ENCODE results near the gene FNDC3B. TPM values are rescaled to one million over a fixed set of nuclear protein-coding genes. Genes with fewer than 3 reads are reported as not detected.
A peak's percentile ranks its signal among the peaks of the same experiment; 100 is the strongest.

Gene FNDC3B
- total RNA-seq, 1 experiment from 2014 or later: 173 TPM

- H3K27me3 ChIP-seq (ENCODE audit: control insufficient read depth, insufficient read depth, low read length): no peaks in the 10 kb centered on the region
- H3K4me3 ChIP-seq (ENCODE audit: low read depth in 2 of 2, low read length in 2 of 2): no peak overlapping the region
- TF ChIP-seq CTCF (IDR thresholded peaks at IDR 0.05) (no peak), TCF7L2 (IDR thresholded peaks at IDR 0.05; ENCODE audit: low read depth, low read length) (no peak), POLR2AphosphoS5 (IDR thresholded peaks at IDR 0.05; ENCODE audit: low read depth, low read length) (no peak), SIN3A (IDR thresholded peaks at IDR 0.05; ENCODE audit: borderline replicate concordance, insufficient read depth, low read depth, low read length) (no peak)
- TF ChIP-seq, protein P1, sequence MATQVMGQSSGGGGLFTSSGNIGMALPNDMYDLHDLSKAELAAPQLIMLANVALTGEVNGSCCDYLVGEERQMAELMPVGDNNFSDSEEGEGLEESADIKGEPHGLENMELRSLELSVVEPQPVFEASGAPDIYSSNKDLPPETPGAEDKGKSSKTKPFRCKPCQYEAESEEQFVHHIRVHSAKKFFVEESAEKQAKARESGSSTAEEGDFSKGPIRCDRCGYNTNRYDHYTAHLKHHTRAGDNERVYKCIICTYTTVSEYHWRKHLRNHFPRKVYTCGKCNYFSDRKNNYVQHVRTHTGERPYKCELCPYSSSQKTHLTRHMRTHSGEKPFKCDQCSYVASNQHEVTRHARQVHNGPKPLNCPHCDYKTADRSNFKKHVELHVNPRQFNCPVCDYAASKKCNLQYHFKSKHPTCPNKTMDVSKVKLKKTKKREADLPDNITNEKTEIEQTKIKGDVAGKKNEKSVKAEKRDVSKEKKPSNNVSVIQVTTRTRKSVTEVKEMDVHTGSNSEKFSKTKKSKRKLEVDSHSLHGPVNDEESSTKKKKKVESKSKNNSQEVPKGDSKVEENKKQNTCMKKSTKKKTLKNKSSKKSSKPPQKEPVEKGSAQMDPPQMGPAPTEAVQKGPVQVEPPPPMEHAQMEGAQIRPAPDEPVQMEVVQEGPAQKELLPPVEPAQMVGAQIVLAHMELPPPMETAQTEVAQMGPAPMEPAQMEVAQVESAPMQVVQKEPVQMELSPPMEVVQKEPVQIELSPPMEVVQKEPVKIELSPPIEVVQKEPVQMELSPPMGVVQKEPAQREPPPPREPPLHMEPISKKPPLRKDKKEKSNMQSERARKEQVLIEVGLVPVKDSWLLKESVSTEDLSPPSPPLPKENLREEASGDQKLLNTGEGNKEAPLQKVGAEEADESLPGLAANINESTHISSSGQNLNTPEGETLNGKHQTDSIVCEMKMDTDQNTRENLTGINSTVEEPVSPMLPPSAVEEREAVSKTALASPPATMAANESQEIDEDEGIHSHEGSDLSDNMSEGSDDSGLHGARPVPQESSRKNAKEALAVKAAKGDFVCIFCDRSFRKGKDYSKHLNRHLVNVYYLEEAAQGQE (IDR thresholded peaks at IDR 0.05; ENCODE audit: insufficient read depth in 1 of 2, low read depth in 2 of 2, low read length in 1 of 2): no peak
- H3K36me3 ChIP-seq (ENCODE audit: control insufficient read depth, insufficient read depth, low read length): no peaks in the 10 kb centered on the region
- no peak for ATAC-seq
- intact Hi-C loops (cut with micrococcal nuclease; ENCODE audit: unreplicated experiment) (no loop called here), in situ Hi-C loops (cut with HindIII; ENCODE audit: low pct_unique_long_range_greater_than_20kb, low sequenced_read_pairs) (no loop called here)
- peaks cover 63% of the 10 kb centered on the region for H3K4me1 ChIP-seq (ENCODE audit: control insufficient read depth, insufficient read depth, low read length)
- no peak overlapping the region; the same call in 1 of the 2 replicates for H3K27ac ChIP-seq (ENCODE audit: low read length)
- no TSS peak for BruUV-seq (replicated peaks)
- H3K9me3 ChIP-seq (ENCODE audit: control insufficient read depth, insufficient read depth, low read depth, low read length): no peaks in the 10 kb centered on the region
- ChIA-PET CTCF (no interaction called here), POLR2A (no interaction called here)
- no peak for DNase-seq (ENCODE audit: low read depth, low spot score)
These were observed 35.2 kb downstream of the FNDC3B start for GRCh38 chr3:172074586-172074985.

GRCh38 chr3:172076212-172076611 lies 36.8 kb downstream of the FNDC3B start:
- H3K36me3 ChIP-seq (ENCODE audit: control insufficient read depth, insufficient read depth, low read length): no peaks in the 10 kb centered on the region
- no peaks in the 10 kb centered on the region for H3K9me3 ChIP-seq (ENCODE audit: control insufficient read depth, insufficient read depth, low read depth, low read length)
- H3K27me3 ChIP-seq (ENCODE audit: control insufficient read depth, insufficient read depth, low read length): no peaks in the 10 kb centered on the region
- in situ Hi-C loops (cut with HindIII; ENCODE audit: low pct_unique_long_range_greater_than_20kb, low sequenced_read_pairs) (no loop called here), intact Hi-C loops (cut with micrococcal nuclease; ENCODE audit: unreplicated experiment) (no loop called here)
- H3K27ac ChIP-seq (ENCODE audit: low read length): no peak overlapping the region
- no peak overlapping the region for H3K4me3 ChIP-seq (ENCODE audit: low read depth in 2 of 2, low read length in 2 of 2)
- CTCF ChIA-PET: no interaction called here
- DNase-seq (ENCODE audit: low read depth, low spot score): no peak
- POLR2A ChIA-PET: no interaction called here
- peaks cover 63% of the 10 kb centered on the region for H3K4me1 ChIP-seq (ENCODE audit: control insufficient read depth, insufficient read depth, low read length)
- ATAC-seq: 0 out of 2 replicates have a peak, but pooled peaks have one; percentile 42
- no TSS peak for BruUV-seq (replicated peaks)
- TF ChIP-seq POLR2AphosphoS5 (IDR thresholded peaks at IDR 0.05; ENCODE audit: low read depth, low read length) (no peak), SIN3A (IDR thresholded peaks at IDR 0.05; ENCODE audit: borderline replicate concordance, insufficient read depth, low read depth, low read length) (no peak), TCF7L2 (IDR thresholded peaks at IDR 0.05; ENCODE audit: low read depth, low read length) (no peak), CTCF (IDR thresholded peaks at IDR 0.05) (no peak)
- TF ChIP-seq, protein P1 (IDR thresholded peaks at IDR 0.05; ENCODE audit: insufficient read depth in 1 of 2, low read depth in 2 of 2, low read length in 1 of 2): no peak
